ENCODE data around the gene TAOK1.

- TF ChIP-seq EP300 (IDR thresholded peaks at IDR 0.05) (no peak), POLR2A (IDR thresholded peaks at IDR 0.05) (no peak)
Observed at GRCh38 chr17:29505836-29506235, 115.7 kb downstream of the TAOK1 start.
